Measurements from ENCODE around the gene NFIC. TPM values are rescaled to one million over a fixed set of nuclear protein-coding genes. Genes with fewer than 3 reads are reported as not detected.
A peak's percentile ranks its signal among the peaks of the same experiment; 100 is the strongest.

The NFIC gene
- polyA plus RNA-seq (2013, experiment 1 of 2): 101 TPM
- 98.4 TPM for polyA plus RNA-seq (2013, experiment 2 of 2)

GRCh38 chr19:3365836-3366752, at the start of gene NFIC:
NFIC (plus strand) TSS chr19:3366583; CDS start chr19:3366637, 54 bp downstream.
- Histone ChIP-seq H3K27ac (ENCODE audit: low read length, poor library complexity, severe bottlenecking) (peak within 1 kb of the TSS; percentile 5), H3K4ac (ENCODE audit: low read depth in 1 of 2, low read length in 2 of 2) (peak within 1 kb of the TSS; percentile 77 to 92), H3K4me3 (ENCODE audit: insufficient read depth in 1 of 2, low read depth in 1 of 2, low read length in 2 of 2) (peak within 1 kb of the TSS; percentile 71 to 87), H2BK12ac (ENCODE audit: low read length in 2 of 2) (peak within 1 kb of the TSS; percentile 28 to 94), H3K9ac (ENCODE audit: low read length) (peak within 1 kb of the TSS; percentile 90), H3K23ac (ENCODE audit: low read length in 2 of 2) (peak within 1 kb of the TSS; percentile 29 to 78), H3K27me3 (ENCODE audit: control insufficient read depth in 1 of 2, insufficient read depth in 1 of 2, low read length in 2 of 2) (no peaks in the 10 kb centered on the region), H2AFZ (ENCODE audit: low read depth, low read length) (no peak within 1 kb of the TSS), H2AK5ac (ENCODE audit: low read length, severe bottlenecking) (no peak within 1 kb of the TSS), H3K18ac (ENCODE audit: low read depth in 1 of 2, low read length in 2 of 2) (peak within 1 kb of the TSS; percentile 91 to 92), H2BK5ac (ENCODE audit: low read depth, low read length, poor library complexity, severe bottlenecking) (peak within 1 kb of the TSS; percentile 87), H3K79me1 (replicated peaks; ENCODE audit: low read length, poor library complexity, severe bottlenecking) (peaks cover 9% of the 10 kb centered on the region), H2BK120ac (ENCODE audit: low read depth, low read length) (peak within 1 kb of the TSS; percentile 96), H3K9me3 (ENCODE audit: control insufficient read depth, low read length) (no peaks in the 10 kb centered on the region), H4K91ac (ENCODE audit: low read length) (peak within 1 kb of the TSS; percentile 82), H3K36me3 (ENCODE audit: control insufficient read depth in 1 of 2, insufficient read depth in 2 of 2, low read depth in 1 of 2, low read length in 2 of 2) (peaks cover 0 to 4% of the 10 kb centered on the region in 2 experiments), H4K8ac (ENCODE audit: low read length) (peak within 1 kb of the TSS; percentile 92), H3K4me2 (ENCODE audit: low read length, poor library complexity, severe bottlenecking) (peak within 1 kb of the TSS; percentile 96), H2BK15ac (ENCODE audit: low read depth, poor library complexity, severe bottlenecking) (peak within 1 kb of the TSS; percentile 92), H3K4me1 (ENCODE audit: control insufficient read depth, insufficient read depth, low read depth, low read length) (peaks cover 47% of the 10 kb centered on the region), H3K14ac (ENCODE audit: low read length in 2 of 2) (peak within 1 kb of the TSS in 1 of 2 experiments; percentile 75)
- peak; percentile 90 for DNase-seq
- under 1% methylated on average over 11 of the region's 64 CpGs for WGBS

GRCh38 chr19:3316659-3317207, 49.6 kb upstream of the NFIC start:
- Histone ChIP-seq H3K4me3 (ENCODE audit: insufficient read depth in 1 of 2, low read depth in 1 of 2, low read length in 2 of 2) (no peak overlapping the region), H3K9ac (ENCODE audit: low read length) (no peak overlapping the region), H3K18ac (ENCODE audit: low read depth in 1 of 2, low read length in 2 of 2) (no peak overlapping the region), H3K79me1 (replicated peaks; ENCODE audit: low read length, poor library complexity, severe bottlenecking) (no peaks in the 10 kb centered on the region), H3K14ac (ENCODE audit: low read length in 2 of 2) (no peak overlapping the region), H2BK12ac (ENCODE audit: low read length in 2 of 2) (no peak overlapping the region), H3K4ac (ENCODE audit: low read depth in 1 of 2, low read length in 2 of 2) (no peak overlapping the region), H4K91ac (ENCODE audit: low read length) (no peak overlapping the region), H3K36me3 (ENCODE audit: control insufficient read depth in 1 of 2, insufficient read depth in 2 of 2, low read depth in 1 of 2, low read length in 2 of 2) (no peaks in the 10 kb centered on the region), H2BK120ac (ENCODE audit: low read depth, low read length) (no peak overlapping the region), H3K23ac (ENCODE audit: low read length in 2 of 2) (no peak overlapping the region), H2AFZ (ENCODE audit: low read depth, low read length) (no peak overlapping the region), H3K4me2 (ENCODE audit: low read length, poor library complexity, severe bottlenecking) (no peak overlapping the region), H2BK5ac (ENCODE audit: low read depth, low read length, poor library complexity, severe bottlenecking) (no peak overlapping the region), H2BK15ac (ENCODE audit: low read depth, poor library complexity, severe bottlenecking) (no peak overlapping the region), H3K9me3 (ENCODE audit: control insufficient read depth, low read length) (no peaks in the 10 kb centered on the region), H3K4me1 (ENCODE audit: control insufficient read depth, insufficient read depth, low read depth, low read length) (peaks cover 1% of the 10 kb centered on the region), H3K27me3 (ENCODE audit: control insufficient read depth in 1 of 2, insufficient read depth in 1 of 2, low read length in 2 of 2) (peaks cover 21 to 70% of the 10 kb centered on the region in 2 experiments), H3K27ac (ENCODE audit: low read length, poor library complexity, severe bottlenecking) (no peak overlapping the region), H2AK5ac (ENCODE audit: low read length, severe bottlenecking) (no peak overlapping the region), H4K8ac (ENCODE audit: low read length) (no peak overlapping the region)
- WGBS: 94% methylated on average over 5 of the region's 5 CpGs
- DNase-seq: no peak

GRCh38 chr19:3319643-3320353, 46.6 kb upstream of the NFIC start:
- Histone ChIP-seq H3K9ac (ENCODE audit: low read length) (no peak overlapping the region), H3K14ac (ENCODE audit: low read length in 2 of 2) (no peak overlapping the region), H4K91ac (ENCODE audit: low read length) (no peak overlapping the region), H3K4me3 (ENCODE audit: insufficient read depth in 1 of 2, low read depth in 1 of 2, low read length in 2 of 2) (peak overlapping the region in 1 of 2 experiments; percentile 29), H3K36me3 (ENCODE audit: control insufficient read depth in 1 of 2, insufficient read depth in 2 of 2, low read depth in 1 of 2, low read length in 2 of 2) (no peaks in the 10 kb centered on the region), H2BK120ac (ENCODE audit: low read depth, low read length) (no peak overlapping the region), H2BK12ac (ENCODE audit: low read length in 2 of 2) (no peak overlapping the region), H2AFZ (ENCODE audit: low read depth, low read length) (no peak overlapping the region), H2BK15ac (ENCODE audit: low read depth, poor library complexity, severe bottlenecking) (no peak overlapping the region), H3K27ac (ENCODE audit: low read length, poor library complexity, severe bottlenecking) (no peak overlapping the region), H3K4me2 (ENCODE audit: low read length, poor library complexity, severe bottlenecking) (no peak overlapping the region), H4K8ac (ENCODE audit: low read length) (no peak overlapping the region), H3K18ac (ENCODE audit: low read depth in 1 of 2, low read length in 2 of 2) (no peak overlapping the region), H2BK5ac (ENCODE audit: low read depth, low read length, poor library complexity, severe bottlenecking) (no peak overlapping the region), H2AK5ac (ENCODE audit: low read length, severe bottlenecking) (no peak overlapping the region), H3K79me1 (replicated peaks; ENCODE audit: low read length, poor library complexity, severe bottlenecking) (no peaks in the 10 kb centered on the region), H3K27me3 (ENCODE audit: control insufficient read depth in 1 of 2, insufficient read depth in 1 of 2, low read length in 2 of 2) (peaks cover 16 to 60% of the 10 kb centered on the region in 2 experiments), H3K4me1 (ENCODE audit: control insufficient read depth, insufficient read depth, low read depth, low read length) (no peaks in the 10 kb centered on the region), H3K9me3 (ENCODE audit: control insufficient read depth, low read length) (no peaks in the 10 kb centered on the region), H3K23ac (ENCODE audit: low read length in 2 of 2) (no peak overlapping the region), H3K4ac (ENCODE audit: low read depth in 1 of 2, low read length in 2 of 2) (no peak overlapping the region)
- no peak for DNase-seq
- 66% methylated on average over 18 of the region's 18 CpGs for WGBS

- H3K23ac ChIP-seq (ENCODE audit: low read length in 2 of 2): no peak overlapping the region
- H3K4me3 ChIP-seq (ENCODE audit: insufficient read depth in 1 of 2, low read depth in 1 of 2, low read length in 2 of 2): no peak overlapping the region
- H2AK5ac ChIP-seq (ENCODE audit: low read length, severe bottlenecking): no peak overlapping the region
- H2AFZ ChIP-seq (ENCODE audit: low read depth, low read length): no peak overlapping the region
- H3K4ac ChIP-seq (ENCODE audit: low read depth in 1 of 2, low read length in 2 of 2): no peak overlapping the region
- H3K79me1 ChIP-seq (replicated peaks; ENCODE audit: low read length, poor library complexity, severe bottlenecking): no peaks in the 10 kb centered on the region
- no peak overlapping the region for H2BK15ac ChIP-seq (ENCODE audit: low read depth, poor library complexity, severe bottlenecking)
- H3K27ac ChIP-seq (ENCODE audit: low read length, poor library complexity, severe bottlenecking): no peak overlapping the region
- 87% methylated on average over 29 of the region's 29 CpGs for WGBS
- H2BK120ac ChIP-seq (ENCODE audit: low read depth, low read length): no peak overlapping the region
- H3K4me2 ChIP-seq (ENCODE audit: low read length, poor library complexity, severe bottlenecking): no peak overlapping the region
- H3K27me3 ChIP-seq (ENCODE audit: control insufficient read depth in 1 of 2, insufficient read depth in 1 of 2, low read length in 2 of 2): peaks cover 16 to 55% of the 10 kb centered on the region in 2 experiments
- H3K18ac ChIP-seq (ENCODE audit: low read depth in 1 of 2, low read length in 2 of 2): no peak overlapping the region
- H4K91ac ChIP-seq (ENCODE audit: low read length): no peak overlapping the region
- no peaks in the 10 kb centered on the region for H3K36me3 ChIP-seq (ENCODE audit: control insufficient read depth in 1 of 2, insufficient read depth in 2 of 2, low read depth in 1 of 2, low read length in 2 of 2)
- H3K9me3 ChIP-seq (ENCODE audit: control insufficient read depth, low read length): no peaks in the 10 kb centered on the region
- no peak overlapping the region for H2BK5ac ChIP-seq (ENCODE audit: low read depth, low read length, poor library complexity, severe bottlenecking)
- H3K4me1 ChIP-seq (ENCODE audit: control insufficient read depth, insufficient read depth, low read depth, low read length): no peaks in the 10 kb centered on the region
- no peak overlapping the region for H4K8ac ChIP-seq (ENCODE audit: low read length)
- H3K14ac ChIP-seq (ENCODE audit: low read length in 2 of 2): no peak overlapping the region
- no peak overlapping the region for H2BK12ac ChIP-seq (ENCODE audit: low read length in 2 of 2)
- H3K9ac ChIP-seq (ENCODE audit: low read length): no peak overlapping the region
- no peak for DNase-seq
These were observed 46.1 kb upstream of the NFIC start for GRCh38 chr19:3320354-3320670.

Data from mesenchymal stem cell (in vitro differentiated cells and primary cell).